GM12878 (cell line): ENCODE data around the gene DNHD1.

Experiments used
- ASH2L ChIP-seq: fragments of 300-600, 200-600 bp; sonication (generic); IDR thresholded peaks from 2 replicates; pipeline ENCODE4 v1.6.1; 2017; ENCODE audit warnings: low read depth, mild to moderate bottlenecking, borderline replicate concordance
- ETV6 ChIP-seq, 2 experiments: fragments of 450-650 bp in 1 of 2; IDR thresholded peaks in 1 of 2; conservative IDR thresholded peaks in 1 of 2; 2 replicates each; pipeline ENCODE4 v1.6.1; 2014; ENCODE audit warnings: antibody characterized with exemption in 1 of 2, borderline replicate concordance in 1 of 2, low read depth in 1 of 2, mild to moderate bottlenecking in 1 of 2, moderate library complexity in 1 of 2
- EZH2 ChIP-seq: IDR thresholded peaks from 2 replicates; pipeline ENCODE4 v1.6.1; 2012; ENCODE audit warnings: low read depth, mild to moderate bottlenecking, control low read depth, inconsistent platforms, low read length, borderline replicate concordance; ENCODE audit not compliant: control insufficient read depth
- HCFC1 ChIP-seq: fragments of 150-350 bp; IDR thresholded peaks from 2 replicates; pipeline ENCODE4 v1.6.1; 2014; ENCODE audit warnings: low read length
- NRF1 ChIP-seq: conservative IDR thresholded peaks from 2 replicates; pipeline ENCODE4 v1.6.1; 2011; ENCODE audit warnings: mild to moderate bottlenecking, low read depth, low read length, improper control_type of control experiment
- RAD21 ChIP-seq: IDR thresholded peaks from 2 replicates; pipeline ENCODE4 v1.6.1; 2011; ENCODE audit warnings: mild to moderate bottlenecking, low read depth, low read length, moderate library complexity; ENCODE audit not compliant: insufficient read depth
- TCF7 ChIP-seq: IDR thresholded peaks from 2 replicates; pipeline ENCODE4 v1.6.1; 2014; ENCODE audit warnings: antibody characterized with exemption, borderline replicate concordance
- YY1 ChIP-seq: IDR thresholded peaks from 2 replicates; pipeline ENCODE4 v1.6.1; 2011; ENCODE audit warnings: low read depth, mild to moderate bottlenecking, low read length
- ZNF274 ChIP-seq: IDR thresholded peaks from one replicate; pipeline ENCODE4 v1.8.0; 2011; ENCODE audit not compliant: insufficient read length, insufficient read depth
- TF ChIP-seq, protein P1 (sequence below): fragments of 450-650 bp; IDR thresholded peaks from 2 replicates; pipeline ENCODE4 v1.6.1; 2017; ENCODE audit warnings: mild to moderate bottlenecking
- TF ChIP-seq, protein P2 (sequence below): IDR thresholded peaks from 2 replicates; pipeline ENCODE4 v1.6.1; 2012; ENCODE audit warnings: low read length, inconsistent platforms
- TF ChIP-seq, protein P3 (sequence below), 3 experiments: IDR thresholded peaks in 2 of 3; conservative IDR thresholded peaks in 1 of 3; 2 replicates each; pipeline ENCODE4 v1.5.1; 2011; ENCODE audit warnings: low read depth in 3 of 3, low read length in 3 of 3, mild to moderate bottlenecking in 3 of 3, control low read depth in 2 of 3, moderate library complexity in 2 of 3, inconsistent platforms in 1 of 3, mixed read lengths in 1 of 3; ENCODE audit not compliant: control insufficient read depth in 2 of 3, insufficient read depth in 1 of 3; ENCODE audit errors: extremely low read depth in 1 of 3
- TF ChIP-seq, protein P4 (sequence below): fragments of 450-650 bp; IDR thresholded peaks from 2 replicates; pipeline ENCODE4 v1.6.1; 2018; ENCODE audit warnings: borderline replicate concordance, mild to moderate bottlenecking; ENCODE audit not compliant: partially characterized antibody

DNA sequence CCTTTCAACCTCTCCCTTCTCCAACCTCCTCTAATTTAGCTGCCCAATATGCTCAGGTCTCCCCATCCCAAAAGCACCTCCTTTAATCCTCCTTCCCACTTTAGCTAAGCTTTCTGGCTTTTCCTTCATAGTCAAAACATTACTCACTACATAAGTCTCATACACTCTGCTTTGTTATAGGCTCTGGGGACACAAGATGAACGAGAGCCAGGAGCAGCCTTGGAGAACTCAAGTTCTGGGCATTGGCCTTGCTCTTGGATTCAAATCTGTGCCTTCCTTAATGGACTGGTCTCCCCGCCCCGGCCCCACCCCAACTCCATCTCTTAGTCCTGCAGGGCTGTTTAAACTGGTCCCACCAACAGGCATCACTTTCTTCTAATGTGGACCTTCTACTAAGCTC lies 44.9 kb upstream of the DNHD1 start:
- TF ChIP-seq, protein P1, sequence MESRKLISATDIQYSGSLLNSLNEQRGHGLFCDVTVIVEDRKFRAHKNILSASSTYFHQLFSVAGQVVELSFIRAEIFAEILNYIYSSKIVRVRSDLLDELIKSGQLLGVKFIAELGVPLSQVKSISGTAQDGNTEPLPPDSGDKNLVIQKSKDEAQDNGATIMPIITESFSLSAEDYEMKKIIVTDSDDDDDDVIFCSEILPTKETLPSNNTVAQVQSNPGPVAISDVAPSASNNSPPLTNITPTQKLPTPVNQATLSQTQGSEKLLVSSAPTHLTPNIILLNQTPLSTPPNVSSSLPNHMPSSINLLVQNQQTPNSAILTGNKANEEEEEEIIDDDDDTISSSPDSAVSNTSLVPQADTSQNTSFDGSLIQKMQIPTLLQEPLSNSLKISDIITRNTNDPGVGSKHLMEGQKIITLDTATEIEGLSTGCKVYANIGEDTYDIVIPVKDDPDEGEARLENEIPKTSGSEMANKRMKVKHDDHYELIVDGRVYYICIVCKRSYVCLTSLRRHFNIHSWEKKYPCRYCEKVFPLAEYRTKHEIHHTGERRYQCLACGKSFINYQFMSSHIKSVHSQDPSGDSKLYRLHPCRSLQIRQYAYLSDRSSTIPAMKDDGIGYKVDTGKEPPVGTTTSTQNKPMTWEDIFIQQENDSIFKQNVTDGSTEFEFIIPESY, result no peak
- TF ChIP-seq ETV6 (conservative IDR thresholded peaks at IDR 0.05 in 1 of 2, IDR thresholded peaks at IDR 0.05 in 1 of 2; ENCODE audit: borderline replicate concordance in 1 of 2, low read depth in 1 of 2), result no peak
- no peak for TF ChIP-seq RAD21
- TF ChIP-seq, protein P2, sequence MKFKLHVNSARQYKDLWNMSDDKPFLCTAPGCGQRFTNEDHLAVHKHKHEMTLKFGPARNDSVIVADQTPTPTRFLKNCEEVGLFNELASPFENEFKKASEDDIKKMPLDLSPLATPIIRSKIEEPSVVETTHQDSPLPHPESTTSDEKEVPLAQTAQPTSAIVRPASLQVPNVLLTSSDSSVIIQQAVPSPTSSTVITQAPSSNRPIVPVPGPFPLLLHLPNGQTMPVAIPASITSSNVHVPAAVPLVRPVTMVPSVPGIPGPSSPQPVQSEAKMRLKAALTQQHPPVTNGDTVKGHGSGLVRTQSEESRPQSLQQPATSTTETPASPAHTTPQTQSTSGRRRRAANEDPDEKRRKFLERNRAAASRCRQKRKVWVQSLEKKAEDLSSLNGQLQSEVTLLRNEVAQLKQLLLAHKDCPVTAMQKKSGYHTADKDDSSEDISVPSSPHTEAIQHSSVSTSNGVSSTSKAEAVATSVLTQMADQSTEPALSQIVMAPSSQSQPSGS, result no peak
- TF ChIP-seq YY1, result no peak
- no peak for TF ChIP-seq EZH2
- TF ChIP-seq, protein P3, sequence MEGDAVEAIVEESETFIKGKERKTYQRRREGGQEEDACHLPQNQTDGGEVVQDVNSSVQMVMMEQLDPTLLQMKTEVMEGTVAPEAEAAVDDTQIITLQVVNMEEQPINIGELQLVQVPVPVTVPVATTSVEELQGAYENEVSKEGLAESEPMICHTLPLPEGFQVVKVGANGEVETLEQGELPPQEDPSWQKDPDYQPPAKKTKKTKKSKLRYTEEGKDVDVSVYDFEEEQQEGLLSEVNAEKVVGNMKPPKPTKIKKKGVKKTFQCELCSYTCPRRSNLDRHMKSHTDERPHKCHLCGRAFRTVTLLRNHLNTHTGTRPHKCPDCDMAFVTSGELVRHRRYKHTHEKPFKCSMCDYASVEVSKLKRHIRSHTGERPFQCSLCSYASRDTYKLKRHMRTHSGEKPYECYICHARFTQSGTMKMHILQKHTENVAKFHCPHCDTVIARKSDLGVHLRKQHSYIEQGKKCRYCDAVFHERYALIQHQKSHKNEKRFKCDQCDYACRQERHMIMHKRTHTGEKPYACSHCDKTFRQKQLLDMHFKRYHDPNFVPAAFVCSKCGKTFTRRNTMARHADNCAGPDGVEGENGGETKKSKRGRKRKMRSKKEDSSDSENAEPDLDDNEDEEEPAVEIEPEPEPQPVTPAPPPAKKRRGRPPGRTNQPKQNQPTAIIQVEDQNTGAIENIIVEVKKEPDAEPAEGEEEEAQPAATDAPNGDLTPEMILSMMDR (IDR thresholded peaks at IDR 0.05 in 2 of 3, conservative IDR thresholded peaks at IDR 0.05 in 1 of 3; ENCODE audit: control insufficient read depth in 2 of 3, extremely low read depth in 1 of 3, insufficient read depth in 1 of 3, low read depth in 3 of 3, low read length in 3 of 3), result no peak
- TF ChIP-seq ASH2L, result no peak
- TF ChIP-seq TCF7, result no peak
- TF ChIP-seq HCFC1, result no peak
- TF ChIP-seq, protein P4, sequence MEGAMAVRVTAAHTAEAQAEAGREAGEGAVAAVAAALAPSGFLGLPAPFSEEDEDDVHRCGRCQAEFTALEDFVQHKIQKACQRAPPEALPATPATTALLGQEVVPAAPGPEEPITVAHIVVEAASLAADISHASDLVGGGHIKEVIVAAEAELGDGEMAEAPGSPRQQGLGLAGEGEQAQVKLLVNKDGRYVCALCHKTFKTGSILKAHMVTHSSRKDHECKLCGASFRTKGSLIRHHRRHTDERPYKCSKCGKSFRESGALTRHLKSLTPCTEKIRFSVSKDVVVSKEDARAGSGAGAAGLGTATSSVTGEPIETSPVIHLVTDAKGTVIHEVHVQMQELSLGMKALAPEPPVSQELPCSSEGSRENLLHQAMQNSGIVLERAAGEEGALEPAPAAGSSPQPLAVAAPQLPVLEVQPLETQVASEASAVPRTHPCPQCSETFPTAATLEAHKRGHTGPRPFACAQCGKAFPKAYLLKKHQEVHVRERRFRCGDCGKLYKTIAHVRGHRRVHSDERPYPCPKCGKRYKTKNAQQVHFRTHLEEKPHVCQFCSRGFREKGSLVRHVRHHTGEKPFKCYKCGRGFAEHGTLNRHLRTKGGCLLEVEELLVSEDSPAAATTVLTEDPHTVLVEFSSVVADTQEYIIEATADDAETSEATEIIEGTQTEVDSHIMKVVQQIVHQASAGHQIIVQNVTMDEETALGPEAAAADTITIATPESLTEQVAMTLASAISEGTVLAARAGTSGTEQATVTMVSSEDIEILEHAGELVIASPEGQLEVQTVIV, result no peak
- TF ChIP-seq ZNF274, result no peak
- no peak for TF ChIP-seq NRF1
